Neural cell (in vitro differentiated cells): ENCODE measurements around the gene NLRC3.

Source experiments
- CTCF ChIP-seq: fragments of 450-650 bp; IDR thresholded peaks from 2 replicates; pipeline ENCODE4 v1.5.1; 2014; ENCODE audit warnings: antibody characterized with exemption, mild to moderate bottlenecking, moderate library complexity; ENCODE audit not compliant: poor library complexity, severe bottlenecking
- EP300 ChIP-seq: fragments of 450-650 bp; conservative IDR thresholded peaks from 2 replicates; pipeline ENCODE4 v1.6.1; 2014; ENCODE audit warnings: antibody characterized with exemption, mild to moderate bottlenecking, moderate library complexity; ENCODE audit not compliant: poor library complexity, severe bottlenecking
- EZH2 ChIP-seq: fragments of 200-600, 300-800 bp; shearing (Covaris generic), sonication (generic); IDR thresholded peaks from 2 replicates; pipeline ENCODE4 v1.6.1; 2014; ENCODE audit warnings: antibody characterized with exemption, low read length, borderline replicate concordance, mild to moderate bottlenecking; ENCODE audit not compliant: insufficient read depth, poor library complexity, severe bottlenecking
- RAD21 ChIP-seq: fragments of 450-650 bp; conservative IDR thresholded peaks from 2 replicates; pipeline ENCODE4 v1.6.1; 2014; ENCODE audit warnings: antibody characterized with exemption, mild to moderate bottlenecking, moderate library complexity
- REST ChIP-seq: IDR thresholded peaks from 2 replicates; pipeline ENCODE4 v1.6.1; 2012; ENCODE audit warnings: borderline replicate concordance
- SMC3 ChIP-seq: fragments of 450-650 bp; conservative IDR thresholded peaks from 2 replicates; pipeline ENCODE4 v1.6.1; 2014; ENCODE audit warnings: antibody characterized with exemption, mild to moderate bottlenecking, moderate library complexity; ENCODE audit not compliant: poor library complexity
- TAF1 ChIP-seq: IDR thresholded peaks from 2 replicates; pipeline ENCODE4 v1.6.1; 2012; ENCODE audit warnings: low read depth

- TF ChIP-seq CTCF (no peak), EZH2 (no peak), EP300 (no peak), SMC3 (no peak), REST (no peak), TAF1 (no peak), RAD21 (no peak)
Observed at GRCh38 chr16:3581392-3581791, 4.2 kb upstream of the NLRC3 start.
